Activated CD4-positive, alpha-beta memory T cell treated with anti-CD3 and anti-CD28 coated beads for 36 hours (primary cell): ENCODE measurements around the gene RCAN1. TPM values are rescaled to one million over a fixed set of nuclear protein-coding genes. Genes with fewer than 3 reads are reported as not detected.
"Not testable (repeated sequence)": the region's sequence is repeated elsewhere in the genome, so short reads cannot be mapped to it uniquely, and the experiment has no call there.

ENCODE experiments used
- CTCF ChIA-PET: fragments of 350-600 bp; sonication (Branson Sonifier 250); formaldehyde crosslinking; loops from one replicate; lab custom pipeline; 2021; ENCODE audit warnings: antibody characterized with exemption, inconsistent platforms; lab: Charles Lee
- POLR2A ChIA-PET: fragments of 350-600 bp; sonication (Branson Sonifier 250); formaldehyde crosslinking; loops from one replicate; lab custom pipeline; 2021; ENCODE audit warnings: antibody characterized with exemption; lab: Charles Lee
- DNase-seq: peaks from one replicate; pipeline ENCODE4 v3.0.0-alpha.2; 2020
- H3K27ac Mint-ChIP-seq: one replicate; pipeline ENCODE4 v1.8.0; 2021; ENCODE audit warnings: mixed read lengths
- H3K27me3 Mint-ChIP-seq: one replicate; pipeline ENCODE4 v1.8.0; 2021; ENCODE audit warnings: mixed read lengths
- H3K36me3 Mint-ChIP-seq: one replicate; pipeline ENCODE4 v1.8.0; 2021; ENCODE audit warnings: mixed read lengths
- H3K4me1 Mint-ChIP-seq: one replicate; pipeline ENCODE4 v1.8.0; 2021; ENCODE audit warnings: low read depth, mixed read lengths
- H3K4me3 Mint-ChIP-seq: one replicate; pipeline ENCODE4 v1.8.0; 2021; ENCODE audit warnings: mild to moderate bottlenecking, mixed read lengths
- H3K9me3 Mint-ChIP-seq: one replicate; pipeline ENCODE4 v1.8.0; 2021; ENCODE audit warnings: mixed read lengths
- intact Hi-C: fragments of 100-400 bp; cut with micrococcal nuclease; formaldehyde crosslinking; loops from one replicate; pipeline ENCODE4 v1.15.1; 2023
- total RNA-seq, 2 experiments: library from RNA; stranded (reverse); gene quantifications; one replicate each; pipeline ENCODE4 v1.2.3, GENCODE V29; 2021

Gene RCAN1
- total RNA-seq, 2 experiments from 2014 or later, result 8.6 to 9.7 TPM

DNA sequence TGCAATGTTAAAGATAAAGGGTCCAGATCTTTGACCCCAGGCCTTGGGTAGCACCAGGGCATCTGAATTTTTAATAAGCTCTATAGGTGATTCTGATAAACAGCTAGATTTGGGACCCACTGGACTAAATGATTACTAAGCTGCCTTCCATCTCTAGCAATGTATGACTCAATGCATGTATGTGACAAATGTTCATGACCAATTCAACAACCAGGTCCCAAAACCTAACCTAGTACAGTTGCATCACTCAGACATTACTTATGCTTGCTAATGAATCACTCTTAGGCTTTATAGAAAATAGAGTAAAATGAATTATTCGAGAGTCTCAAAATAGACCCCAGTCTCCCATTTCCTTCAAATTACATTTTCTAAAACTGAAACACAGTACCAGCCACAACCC lies 35.5 kb downstream of the RCAN1 start:
- H3K27ac Mint-ChIP-seq, result no peak overlapping the region
- ChIA-PET CTCF (interaction anchor here (0.8 to 1.3 kb wide), 2 partner anchors 23 to 53 kb away, joined by 3 read pairs; no protein-coding TSS in a partner anchor), POLR2A (no interaction called here)
- H3K9me3 Mint-ChIP-seq, result no peaks in the 10 kb centered on the region
- no peaks in the 10 kb centered on the region for H3K36me3 Mint-ChIP-seq
- no peak for DNase-seq
- peaks cover 9% of the 10 kb centered on the region for H3K4me1 Mint-ChIP-seq
- no peak overlapping the region for H3K4me3 Mint-ChIP-seq
- H3K27me3 Mint-ChIP-seq, result no peaks in the 10 kb centered on the region
- intact Hi-C loops, result no loop called here

GRCh38 chr21:34576041-34576511 lies 38.8 kb downstream of the RCAN1 start:
- peaks cover 12% of the 10 kb centered on the region for H3K36me3 Mint-ChIP-seq
- no peak overlapping the region for H3K27ac Mint-ChIP-seq
- no peak overlapping the region for H3K4me3 Mint-ChIP-seq
- intact Hi-C loops, result no loop called here
- H3K9me3 Mint-ChIP-seq, result peaks cover 11% of the 10 kb centered on the region
- ChIA-PET POLR2A (no interaction called here), CTCF (no interaction called here)
- H3K27me3 Mint-ChIP-seq, result no peaks in the 10 kb centered on the region
- peaks cover 4% of the 10 kb centered on the region for H3K4me1 Mint-ChIP-seq
- no peak for DNase-seq

- no peak for DNase-seq
- Mint-ChIP-seq H3K27ac (no peak overlapping the region), H3K36me3 (peaks cover 12% of the 10 kb centered on the region), H3K9me3 (peaks cover 11% of the 10 kb centered on the region), H3K4me3 (no peak overlapping the region), H3K27me3 (no peaks in the 10 kb centered on the region), H3K4me1 (peaks cover 4% of the 10 kb centered on the region)
- ChIA-PET CTCF (no interaction called here), POLR2A (interaction anchor here (0.6 kb wide), 1 partner anchor 91 kb away, joined by 3 read pairs; no protein-coding TSS in a partner anchor)
- intact Hi-C loops, result no loop called here
Observed at GRCh38 chr21:34574601-34575529, 40.0 kb downstream of the RCAN1 start.

GRCh38 chr21:34571994-34572393 lies 42.9 kb downstream of the RCAN1 start:
- Mint-ChIP-seq H3K4me1 (no peaks in the 10 kb centered on the region), H3K9me3 (peaks cover 11% of the 10 kb centered on the region), H3K36me3 (peaks cover 15% of the 10 kb centered on the region), H3K27me3 (no peaks in the 10 kb centered on the region), H3K27ac (no peak overlapping the region), H3K4me3 (no peak overlapping the region)
- DNase-seq, result no peak
- intact Hi-C loops, result no loop called here
- POLR2A ChIA-PET, result no interaction called here
- CTCF ChIA-PET, result no interaction called here

DNA sequence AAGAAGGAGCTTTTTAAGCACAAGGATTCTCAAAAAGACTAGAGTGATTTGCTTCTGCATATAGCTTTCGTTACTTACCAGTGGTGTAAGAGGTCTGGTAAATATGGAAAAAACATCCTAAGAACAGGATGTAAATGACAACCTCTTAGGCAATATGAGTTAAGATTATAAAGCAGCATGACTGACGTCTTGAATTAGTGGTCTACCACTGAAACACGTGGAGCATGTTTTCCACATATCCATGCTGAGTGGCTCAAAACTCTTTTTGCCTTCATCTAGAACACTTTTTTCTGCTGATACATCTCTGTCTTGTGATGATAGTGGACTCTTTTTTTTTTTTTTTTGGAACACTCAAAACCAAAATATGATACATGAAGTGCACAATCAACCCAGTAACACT lies 44.6 kb downstream of the RCAN1 start:
- POLR2A ChIA-PET, result interaction anchor here (0.7 kb wide), 1 partner anchor 17 kb away, joined by 3 read pairs; no protein-coding TSS in a partner anchor
- Mint-ChIP-seq H3K4me1 (no peaks in the 10 kb centered on the region), H3K9me3 (peaks cover 11% of the 10 kb centered on the region), H3K27ac (no peak overlapping the region), H3K36me3 (peaks cover 18% of the 10 kb centered on the region), H3K4me3 (no peak overlapping the region), H3K27me3 (no peaks in the 10 kb centered on the region)
- intact Hi-C loops, result no loop called here
- DNase-seq, result no peak
- CTCF ChIA-PET, result no interaction called here

DNA sequence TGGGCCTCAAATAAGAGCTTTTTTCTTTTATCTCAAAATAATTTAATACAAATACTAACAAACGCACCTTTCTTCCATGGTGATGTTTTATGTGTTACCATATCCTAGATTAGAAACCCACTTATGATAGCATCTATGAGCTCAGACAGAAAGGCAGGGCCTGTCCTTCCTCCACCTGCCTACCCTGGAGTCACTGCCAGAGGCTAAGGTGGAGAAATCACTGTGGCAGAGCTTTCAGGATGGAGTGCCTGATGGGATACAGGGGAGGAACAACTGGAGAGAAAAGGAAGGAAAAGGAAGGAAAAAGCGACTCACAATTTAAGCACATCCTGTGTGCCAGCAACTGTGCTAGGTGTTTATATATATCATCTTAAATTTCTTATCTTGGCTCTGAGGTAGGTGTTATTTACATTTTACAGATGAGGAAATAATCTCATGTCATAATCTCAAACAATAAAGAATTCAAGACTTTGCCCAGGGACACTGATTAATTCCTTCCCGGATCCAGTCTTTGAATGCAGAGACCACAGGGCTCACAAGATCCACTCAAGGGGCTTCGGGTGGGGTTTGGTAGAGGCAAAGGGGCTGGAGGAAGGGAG lies 45.4 kb downstream of the RCAN1 start:
- Mint-ChIP-seq H3K27ac (no peak overlapping the region), H3K4me3 (no peak overlapping the region), H3K9me3 (peaks cover 11% of the 10 kb centered on the region), H3K4me1 (no peaks in the 10 kb centered on the region), H3K36me3 (peaks cover 18% of the 10 kb centered on the region), H3K27me3 (no peaks in the 10 kb centered on the region)
- intact Hi-C loops, result no loop called here
- CTCF ChIA-PET, result no interaction called here
- DNase-seq, result no peak
- POLR2A ChIA-PET, result no interaction called here

- H3K27ac Mint-ChIP-seq, H3K4me3 Mint-ChIP-seq, DNase-seq, POLR2A ChIA-PET, intact Hi-C loops, H3K4me1 Mint-ChIP-seq, H3K27me3 Mint-ChIP-seq: not testable (repeated sequence)
- CTCF ChIA-PET, result interaction anchor here (1.2 kb wide), 1 partner anchor 26 kb away, joined by 4 read pairs; no protein-coding TSS in a partner anchor
- Mint-ChIP-seq H3K9me3 (peaks cover 11% of the 10 kb centered on the region), H3K36me3 (peaks cover 18% of the 10 kb centered on the region)
Observed at GRCh38 chr21:34568801-34569200, 46.1 kb downstream of the RCAN1 start.

- H3K4me1 Mint-ChIP-seq, result no peaks in the 10 kb centered on the region
- ChIA-PET CTCF (interaction anchor here (0.6 to 1.2 kb wide), 2 partner anchors 25 to 159 kb away, joined by 3 to 4 read pairs; no protein-coding TSS in a partner anchor), POLR2A (no interaction called here)
- intact Hi-C loops, result no loop called here
- H3K36me3 Mint-ChIP-seq, result peaks cover 10% of the 10 kb centered on the region
- DNase-seq, result no peak
- no peak overlapping the region for H3K27ac Mint-ChIP-seq
- peaks cover 3% of the 10 kb centered on the region for H3K9me3 Mint-ChIP-seq
- no peaks in the 10 kb centered on the region for H3K27me3 Mint-ChIP-seq
- H3K4me3 Mint-ChIP-seq, result no peak overlapping the region
Observed at GRCh38 chr21:34567604-34568155, 47.2 kb downstream of the RCAN1 start.

DNA sequence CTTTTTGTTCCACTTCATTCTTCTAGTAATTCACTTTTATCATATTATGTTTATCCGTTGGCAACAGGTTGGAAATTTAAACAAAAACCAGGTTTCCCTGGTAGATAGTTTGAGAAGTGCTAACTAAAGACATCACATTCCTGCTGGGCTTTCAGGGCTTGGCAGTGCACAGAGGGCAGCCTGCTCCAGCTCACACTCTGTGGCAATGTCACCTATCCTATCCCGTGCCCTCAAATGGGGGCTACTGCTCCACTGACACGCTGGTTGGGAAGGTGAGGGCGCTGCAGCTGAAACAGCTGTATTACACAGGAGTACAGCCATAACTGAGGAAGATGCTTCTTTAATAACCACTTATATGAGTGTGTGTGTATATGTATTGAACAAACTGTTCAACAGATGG lies 49.7 kb downstream of the RCAN1 start:
- Mint-ChIP-seq H3K4me1 (no peaks in the 10 kb centered on the region), H3K36me3 (peaks cover 6% of the 10 kb centered on the region), H3K9me3 (no peaks in the 10 kb centered on the region), H3K27ac (no peak overlapping the region), H3K4me3 (no peak overlapping the region), H3K27me3 (no peaks in the 10 kb centered on the region)
- ChIA-PET POLR2A (no interaction called here), CTCF (no interaction called here)
- intact Hi-C loops, result no loop called here
- DNase-seq, result no peak

DNA sequence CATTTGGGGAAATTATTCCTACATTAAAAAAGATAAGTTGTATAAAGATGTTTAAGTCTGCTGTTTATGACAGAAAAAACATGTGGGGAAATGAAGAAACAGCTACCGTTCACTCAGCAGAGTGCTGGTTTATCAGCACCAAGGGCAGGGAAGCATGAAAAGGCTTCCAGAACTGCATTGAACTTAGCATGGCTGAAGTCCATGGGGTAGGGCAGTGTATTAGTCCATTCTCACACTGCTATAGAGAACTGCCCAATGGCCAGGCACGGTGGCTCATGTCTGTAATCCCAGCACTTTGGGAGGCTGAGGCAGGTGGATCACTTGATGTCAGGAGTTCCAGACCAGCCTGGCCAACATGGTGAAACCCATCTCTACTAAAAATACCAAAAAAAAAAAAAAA lies 51.5 kb downstream of the RCAN1 start:
- H3K36me3 Mint-ChIP-seq, H3K27ac Mint-ChIP-seq, POLR2A ChIA-PET, H3K9me3 Mint-ChIP-seq, H3K4me3 Mint-ChIP-seq, CTCF ChIA-PET, H3K27me3 Mint-ChIP-seq, DNase-seq, intact Hi-C loops, H3K4me1 Mint-ChIP-seq: not testable (repeated sequence)

GRCh38 chr21:34561806-34562205 lies 53.1 kb downstream of the RCAN1 start:
- no peak for DNase-seq
- intact Hi-C loops, result no loop called here
- ChIA-PET POLR2A (no interaction called here), CTCF (interaction anchor here (1.2 kb wide), 1 partner anchor 53 kb away, joined by 3 read pairs; the partner anchor contains the start of gene RCAN1)
- Mint-ChIP-seq H3K27me3 (no peaks in the 10 kb centered on the region), H3K27ac (no peak overlapping the region), H3K4me1 (peaks cover 5% of the 10 kb centered on the region), H3K4me3 (no peak overlapping the region), H3K36me3 (peaks cover 5% of the 10 kb centered on the region), H3K9me3 (no peaks in the 10 kb centered on the region)

DNA sequence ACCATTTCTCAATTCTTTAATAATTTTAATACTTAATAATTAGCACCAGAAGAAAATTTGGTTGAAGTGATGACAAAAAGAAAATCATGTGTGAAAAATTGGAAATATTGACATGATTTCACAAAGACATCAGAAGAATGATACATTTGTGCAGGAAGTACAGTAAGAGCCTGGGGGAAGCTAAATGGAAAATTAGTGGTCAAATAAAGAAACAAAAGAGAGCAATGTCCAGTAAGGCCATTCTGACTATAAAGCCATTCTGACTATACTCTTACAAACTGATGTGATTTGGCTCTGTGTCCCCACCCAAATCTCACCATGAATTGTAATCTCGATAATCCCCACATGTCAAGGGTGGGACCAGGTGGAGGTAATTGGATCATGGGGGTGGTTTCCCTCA lies 54.3 kb downstream of the RCAN1 start:
- intact Hi-C loops, result no loop called here
- POLR2A ChIA-PET, result no interaction called here
- H3K9me3 Mint-ChIP-seq, result no peaks in the 10 kb centered on the region
- peaks cover 5% of the 10 kb centered on the region for H3K4me1 Mint-ChIP-seq
- H3K36me3 Mint-ChIP-seq, result peaks cover 1% of the 10 kb centered on the region
- no peak for DNase-seq
- no peak overlapping the region for H3K4me3 Mint-ChIP-seq
- no peak overlapping the region for H3K27ac Mint-ChIP-seq
- no peaks in the 10 kb centered on the region for H3K27me3 Mint-ChIP-seq
- CTCF ChIA-PET, result interaction anchor here (0.8 to 1.2 kb wide), 2 partner anchors 9 to 54 kb away, joined by 3 read pairs; partner anchors contain the start of gene RCAN1
